Measurements from ENCODE around the gene CLDN15.
"Not testable (repeated sequence)": the region's sequence is repeated elsewhere in the genome, so short reads cannot be mapped to it uniquely, and the experiment has no call there.

CLDN15 gene

DNA sequence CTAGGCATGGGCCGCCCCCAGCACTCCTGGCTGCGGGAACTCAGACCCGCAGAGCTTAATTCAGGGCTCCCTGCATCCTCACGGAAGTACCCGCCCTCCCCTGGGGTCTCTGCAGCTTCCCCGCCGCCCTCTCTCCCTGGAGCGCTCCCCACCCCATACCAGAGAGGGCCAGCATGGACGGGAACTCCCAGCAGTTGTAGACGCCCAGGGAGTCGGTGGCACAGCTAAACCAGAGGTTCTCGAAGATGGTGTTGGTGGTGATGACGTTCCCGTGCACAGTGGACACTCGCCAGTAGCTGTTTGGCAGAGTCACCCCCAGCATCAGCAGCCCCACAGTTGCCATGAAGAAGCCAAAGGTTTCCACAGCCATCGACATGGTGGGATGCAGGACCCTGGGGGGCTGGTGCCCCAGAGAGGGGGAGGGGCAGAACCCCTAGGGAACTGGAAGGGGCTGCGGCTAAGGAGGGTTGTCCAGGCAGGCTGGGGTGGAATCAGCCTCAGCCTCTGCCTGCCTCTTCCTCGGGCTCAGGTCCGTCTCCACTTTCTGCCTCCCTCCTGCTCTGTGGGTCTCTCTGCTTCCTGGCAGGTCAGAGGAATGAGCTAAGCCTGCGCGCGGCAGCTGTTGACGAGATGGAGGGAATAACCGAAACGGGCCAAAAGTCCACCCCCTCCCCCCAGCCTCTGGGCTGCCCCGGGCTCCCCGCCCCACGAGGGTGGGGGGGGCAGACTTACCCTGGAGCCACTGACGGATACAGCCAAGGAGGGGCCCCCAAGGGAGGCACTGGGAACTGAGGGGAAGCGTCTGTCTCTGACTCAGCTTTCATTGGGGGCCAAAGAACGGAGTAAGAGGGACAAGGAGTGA lies at the start of gene CLDN15:
TSS of gene CLDN15 (minus strand) at position 597 of the 862 bp plus-strand sequence. CDS start at position 376, 221 bp downstream.
- peaks cover 4% of the 10 kb centered on the region for H3K27me3 Mint-ChIP-seq (ENCODE audit: low read depth, poor library complexity)
- H3K36me3 Mint-ChIP-seq (ENCODE audit: low read depth): no peaks in the 10 kb centered on the region
- H3K4me3 Mint-ChIP-seq: no peak within 1 kb of the TSS
- DNase-seq: no peak
- TF ChIP-seq CTCF (IDR thresholded peaks at IDR 0.05): no peak
- no peaks in the 10 kb centered on the region for H3K9me3 Mint-ChIP-seq
- peaks cover 18% of the 10 kb centered on the region for H3K4me1 Mint-ChIP-seq
- H3K27ac Mint-ChIP-seq: peak within 1 kb of the TSS; percentile 89

- H3K4me1 Mint-ChIP-seq: peaks cover 14% of the 10 kb centered on the region
- H3K27me3 Mint-ChIP-seq (ENCODE audit: low read depth, poor library complexity): peaks cover 61% of the 10 kb centered on the region
- no peak overlapping the region for H3K27ac Mint-ChIP-seq
- no peak for DNase-seq
- no peaks in the 10 kb centered on the region for H3K36me3 Mint-ChIP-seq (ENCODE audit: low read depth)
- TF ChIP-seq CTCF (IDR thresholded peaks at IDR 0.05): no peak
- no peak overlapping the region for H3K4me3 Mint-ChIP-seq
- H3K9me3 Mint-ChIP-seq: no peaks in the 10 kb centered on the region
Measured at GRCh38 chr7:101287032-101287431, 49.4 kb upstream of the CLDN15 start.

GRCh38 chr7:101285880-101286279 lies 48.3 kb upstream of the CLDN15 start:
- not testable (repeated sequence) for H3K4me3 Mint-ChIP-seq; H3K36me3 Mint-ChIP-seq (ENCODE audit: low read depth); H3K9me3 Mint-ChIP-seq; H3K27ac Mint-ChIP-seq; DNase-seq
- peaks cover 52% of the 10 kb centered on the region for H3K27me3 Mint-ChIP-seq (ENCODE audit: low read depth, poor library complexity)
- peaks cover 23% of the 10 kb centered on the region for H3K4me1 Mint-ChIP-seq

GRCh38 chr7:101285171-101285570 lies 47.6 kb upstream of the CLDN15 start:
- H3K27me3 Mint-ChIP-seq (ENCODE audit: low read depth, poor library complexity): peaks cover 45% of the 10 kb centered on the region
- no peak for TF ChIP-seq CTCF (IDR thresholded peaks at IDR 0.05)
- no peaks in the 10 kb centered on the region for H3K36me3 Mint-ChIP-seq (ENCODE audit: low read depth)

GRCh38 chr7:101280912-101281311 lies 43.3 kb upstream of the CLDN15 start:
- not testable (repeated sequence) for H3K36me3 Mint-ChIP-seq (ENCODE audit: low read depth); H3K4me3 Mint-ChIP-seq; DNase-seq; H3K9me3 Mint-ChIP-seq
- Mint-ChIP-seq H3K27ac (peak overlapping the region; percentile 29), H3K27me3 (ENCODE audit: low read depth, poor library complexity) (peaks cover 20% of the 10 kb centered on the region), H3K4me1 (peaks cover 16% of the 10 kb centered on the region)

More at GRCh38 chr7:101285171-101285570, 47.6 kb upstream of the CLDN15 start:
- H3K4me1 Mint-ChIP-seq: peaks cover 17% of the 10 kb centered on the region
- no peak overlapping the region for H3K4me3 Mint-ChIP-seq
- no peak overlapping the region for H3K27ac Mint-ChIP-seq
- no peak for DNase-seq
- peaks cover 4% of the 10 kb centered on the region for H3K9me3 Mint-ChIP-seq

- no peak for TF ChIP-seq CTCF (IDR thresholded peaks at IDR 0.05)
- H3K4me1 Mint-ChIP-seq: peaks cover 16% of the 10 kb centered on the region
Measured at GRCh38 chr7:101278461-101279292, 41.1 kb upstream of the CLDN15 start.

More at GRCh38 chr7:101278461-101279292, 41.1 kb upstream of the CLDN15 start:
- no peak overlapping the region for H3K4me3 Mint-ChIP-seq
- no peak overlapping the region for H3K27ac Mint-ChIP-seq
- no peak for DNase-seq
- H3K9me3 Mint-ChIP-seq: peaks cover 4% of the 10 kb centered on the region
- peaks cover 13% of the 10 kb centered on the region for H3K27me3 Mint-ChIP-seq (ENCODE audit: low read depth, poor library complexity)
- no peaks in the 10 kb centered on the region for H3K36me3 Mint-ChIP-seq (ENCODE audit: low read depth)
